SK-N-SH treated with all-trans-retinoic acid at 6 μM for 48 hours (cell line): ENCODE data around the gene MMEL1.

Experiments used
- ATAC-seq: fragments of 200-7000 bp; cut with Tn5 transposase; 3 replicates; pipeline ENCODE4 v1.9.1; 2020; ENCODE audit warnings: mild to moderate bottlenecking, moderate library complexity
- ARNTL ChIP-seq: fragments of 450-650 bp; formaldehyde crosslinking; IDR thresholded peaks from 2 replicates; pipeline ENCODE4 v1.5.0; 2020; ENCODE audit warnings: low read depth, mild to moderate bottlenecking, moderate library complexity, borderline replicate concordance
- BACH2 ChIP-seq: fragments of 250-450 bp; sonication (Bioruptor Pico); IDR thresholded peaks from 2 replicates; pipeline ENCODE4 v1.9.0; 2021; ENCODE audit warnings: mild to moderate bottlenecking, borderline replicate concordance
- CSDC2 ChIP-seq: fragments of 250-450 bp; sonication (Bioruptor Pico); IDR thresholded peaks from 2 replicates; pipeline ENCODE4 v1.5.0; 2020; ENCODE audit warnings: mild to moderate bottlenecking, moderate library complexity
- ESRRG ChIP-seq: fragments of 250-450 bp; sonication (Bioruptor Pico); IDR thresholded peaks from 2 replicates; pipeline ENCODE4 v1.6.1; 2021; ENCODE audit warnings: mild to moderate bottlenecking
- GLIS3 ChIP-seq: fragments of 250-450 bp; sonication (Bioruptor Pico); IDR thresholded peaks from 2 replicates; pipeline ENCODE4 v1.5.0; 2020; ENCODE audit warnings: mild to moderate bottlenecking, moderate library complexity
- OSR1 ChIP-seq: fragments of 250-450 bp; sonication (Bioruptor Pico); IDR thresholded peaks from 2 replicates; pipeline ENCODE4 v1.8.0; 2022; ENCODE audit warnings: moderate library complexity, mild to moderate bottlenecking, inconsistent platforms
- PPARA ChIP-seq: fragments of 250-450 bp; sonication (Bioruptor Pico); IDR thresholded peaks from 2 replicates; pipeline ENCODE4 v1.5.0; 2020; ENCODE audit warnings: mild to moderate bottlenecking, borderline replicate concordance
- RARB ChIP-seq: fragments of 250-450 bp; sonication (Bioruptor Pico); IDR thresholded peaks from 2 replicates; pipeline ENCODE4 v1.8.0; 2021; ENCODE audit warnings: mild to moderate bottlenecking, moderate library complexity
- SNAI2 ChIP-seq: fragments of 250-450 bp; sonication (Bioruptor Pico); IDR thresholded peaks from 2 replicates; pipeline ENCODE4 v1.5.0; 2020; ENCODE audit warnings: mild to moderate bottlenecking, moderate library complexity
- TCF4 ChIP-seq: fragments of 250-450 bp; sonication (Bioruptor Pico); IDR thresholded peaks from 2 replicates; pipeline ENCODE4 v1.8.0; 2021; ENCODE audit warnings: mild to moderate bottlenecking, moderate library complexity, borderline replicate concordance
- TOX ChIP-seq: fragments of 250-450 bp; sonication (Bioruptor Pico); IDR thresholded peaks from 2 replicates; pipeline ENCODE4 v1.8.0; 2021; ENCODE audit warnings: mild to moderate bottlenecking, moderate library complexity, borderline replicate concordance
- ZC3H10 ChIP-seq: fragments of 250-450 bp; sonication (Bioruptor Pico); IDR thresholded peaks from 2 replicates; pipeline ENCODE4 v1.5.1; 2021; ENCODE audit warnings: mild to moderate bottlenecking, moderate library complexity
- ZFP3 ChIP-seq: fragments of 250-450 bp; sonication (Bioruptor Pico); IDR thresholded peaks from 2 replicates; pipeline ENCODE4 v1.5.0; 2020; ENCODE audit warnings: mild to moderate bottlenecking, moderate library complexity
- ZFP30 ChIP-seq: fragments of 450-650 bp; formaldehyde crosslinking; IDR thresholded peaks from 2 replicates; pipeline ENCODE4 v1.5.0; 2022; ENCODE audit warnings: mild to moderate bottlenecking, moderate library complexity
- ZNF565 ChIP-seq: fragments of 450-650 bp; formaldehyde crosslinking; conservative IDR thresholded peaks from 2 replicates; pipeline ENCODE4 v1.5.0; 2020; ENCODE audit warnings: low read depth, mild to moderate bottlenecking, moderate library complexity
- ZNF70 ChIP-seq: fragments of 450-650 bp; formaldehyde crosslinking; IDR thresholded peaks from 2 replicates; pipeline ENCODE4 v1.5.0; 2020; ENCODE audit warnings: mild to moderate bottlenecking, moderate library complexity
- ZNF8 ChIP-seq: fragments of 450-650 bp; formaldehyde crosslinking; IDR thresholded peaks from 2 replicates; pipeline ENCODE4 v1.5.0; 2020; ENCODE audit warnings: mild to moderate bottlenecking, moderate library complexity
- TF ChIP-seq, protein P1 (sequence below): fragments of 250-450 bp; sonication (Bioruptor Pico); IDR thresholded peaks from 2 replicates; pipeline ENCODE4 v1.5.1; 2020; ENCODE audit warnings: low read depth, mild to moderate bottlenecking, moderate library complexity
- TF ChIP-seq, protein P2 (sequence below): fragments of 250-450 bp; sonication (Bioruptor Pico); IDR thresholded peaks from 2 replicates; pipeline ENCODE4 v1.5.1; 2021; ENCODE audit warnings: mild to moderate bottlenecking, moderate library complexity
- TF ChIP-seq, protein P3 (sequence below): fragments of 250-450 bp; sonication (Bioruptor Pico); IDR thresholded peaks from 2 replicates; pipeline ENCODE4 v1.5.0; 2020; ENCODE audit warnings: mild to moderate bottlenecking, moderate library complexity
- TF ChIP-seq, protein P4 (sequence below): fragments of 250-450 bp; sonication (Bioruptor Pico); IDR thresholded peaks from 2 replicates; pipeline ENCODE4 v1.8.0; 2020; ENCODE audit warnings: mild to moderate bottlenecking, moderate library complexity, borderline replicate concordance
- TF ChIP-seq, protein P5 (sequence below): fragments of 250-450 bp; sonication (Bioruptor Pico); IDR thresholded peaks from 2 replicates; pipeline ENCODE4 v1.8.0; 2021; ENCODE audit warnings: low read depth, mild to moderate bottlenecking, moderate library complexity, borderline replicate concordance

Gene MMEL1

DNA sequence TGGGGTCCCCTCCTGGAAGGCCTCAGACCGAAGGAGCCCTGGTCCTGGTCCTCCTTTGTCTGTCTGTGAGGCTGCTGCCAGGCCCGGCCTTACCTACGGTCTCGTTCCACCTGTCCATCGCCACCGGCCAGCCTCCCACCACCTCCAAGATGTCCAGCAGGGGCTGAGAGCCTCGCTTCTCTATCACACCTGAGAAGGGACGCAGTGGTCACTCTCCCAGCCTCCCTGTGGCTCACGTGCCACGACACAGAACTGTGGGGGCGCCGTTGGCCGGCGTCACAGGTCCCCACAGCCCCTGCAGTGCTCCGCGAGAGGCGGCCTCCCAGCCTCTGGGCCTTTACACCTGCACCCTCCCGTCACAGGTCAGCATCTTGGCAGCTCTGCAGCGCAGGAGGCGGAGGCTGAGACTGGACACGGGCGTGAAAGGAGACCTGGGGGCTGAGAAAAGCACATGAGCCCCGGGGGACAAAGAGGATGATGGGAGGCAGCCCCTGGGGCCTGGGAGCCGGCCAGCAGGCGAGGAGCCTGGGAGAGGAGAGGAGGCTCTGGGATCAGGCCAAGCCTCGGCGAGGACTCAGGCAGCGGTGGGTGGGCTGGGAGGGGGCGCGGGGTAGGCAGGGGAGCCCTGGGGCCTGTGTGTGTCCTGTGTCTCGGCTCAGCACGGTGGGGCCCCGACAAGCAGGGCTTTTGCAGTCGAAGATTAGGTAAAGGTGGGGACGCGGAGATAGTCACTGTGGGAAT lies 25.8 kb downstream of the MMEL1 start (continued):
- TF ChIP-seq, protein P1, sequence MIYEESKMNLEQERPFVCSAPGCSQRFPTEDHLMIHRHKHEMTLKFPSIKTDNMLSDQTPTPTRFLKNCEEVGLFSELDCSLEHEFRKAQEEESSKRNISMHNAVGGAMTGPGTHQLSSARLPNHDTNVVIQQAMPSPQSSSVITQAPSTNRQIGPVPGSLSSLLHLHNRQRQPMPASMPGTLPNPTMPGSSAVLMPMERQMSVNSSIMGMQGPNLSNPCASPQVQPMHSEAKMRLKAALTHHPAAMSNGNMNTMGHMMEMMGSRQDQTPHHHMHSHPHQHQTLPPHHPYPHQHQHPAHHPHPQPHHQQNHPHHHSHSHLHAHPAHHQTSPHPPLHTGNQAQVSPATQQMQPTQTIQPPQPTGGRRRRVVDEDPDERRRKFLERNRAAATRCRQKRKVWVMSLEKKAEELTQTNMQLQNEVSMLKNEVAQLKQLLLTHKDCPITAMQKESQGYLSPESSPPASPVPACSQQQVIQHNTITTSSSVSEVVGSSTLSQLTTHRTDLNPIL (CRISPR knock-in tag) = no peak
- no peak for TF ChIP-seq ZC3H10 (CRISPR knock-in tag)
- no peak for TF ChIP-seq ZFP3 (CRISPR knock-in tag)

DNA sequence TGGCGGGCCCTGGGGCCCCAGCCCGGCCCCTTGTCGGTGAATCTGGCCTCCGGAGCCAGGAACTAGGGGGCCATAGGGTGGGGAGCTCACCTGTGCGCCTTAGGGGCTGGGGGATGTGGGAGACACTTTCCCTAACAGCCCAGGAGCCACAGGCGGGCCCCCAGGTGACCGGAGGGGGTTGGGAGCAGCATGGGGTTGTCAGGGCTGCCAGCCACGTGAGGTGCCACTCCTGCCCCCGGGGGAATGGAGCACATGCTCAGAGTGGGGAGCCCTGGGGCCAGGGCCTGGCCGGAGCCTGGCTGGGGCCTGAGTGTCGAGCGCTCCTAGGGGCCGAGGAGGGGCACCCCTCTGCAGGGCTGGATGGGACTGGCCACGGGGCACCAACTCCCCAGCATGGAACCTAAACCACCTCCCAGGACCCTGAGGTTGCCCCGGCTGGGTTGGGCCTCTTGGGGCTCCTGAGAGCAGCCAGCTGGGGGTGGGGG lies 26.4 kb downstream of the MMEL1 start:
- no peak for ATAC-seq
- TF ChIP-seq ZNF565 (CRISPR knock-in tag) (no peak), RARB (CRISPR knock-in tag) (no peak), GLIS3 (CRISPR knock-in tag) (no peak), PPARA (CRISPR knock-in tag) (no peak), ARNTL (CRISPR knock-in tag) (no peak), TOX (no peak), ESRRG (CRISPR knock-in tag) (no peak), BACH2 (CRISPR knock-in tag) (no peak), OSR1 (CRISPR knock-in tag) (no peak), TCF4 (CRISPR knock-in tag) (no peak), ZNF70 (no peak), SNAI2 (CRISPR knock-in tag) (no peak), ZNF8 (CRISPR knock-in tag) (no peak), CSDC2 (CRISPR knock-in tag) (no peak), ZFP30 (CRISPR knock-in tag) (no peak)
- TF ChIP-seq, protein P1 (CRISPR knock-in tag) = no peak
- TF ChIP-seq, protein P2, sequence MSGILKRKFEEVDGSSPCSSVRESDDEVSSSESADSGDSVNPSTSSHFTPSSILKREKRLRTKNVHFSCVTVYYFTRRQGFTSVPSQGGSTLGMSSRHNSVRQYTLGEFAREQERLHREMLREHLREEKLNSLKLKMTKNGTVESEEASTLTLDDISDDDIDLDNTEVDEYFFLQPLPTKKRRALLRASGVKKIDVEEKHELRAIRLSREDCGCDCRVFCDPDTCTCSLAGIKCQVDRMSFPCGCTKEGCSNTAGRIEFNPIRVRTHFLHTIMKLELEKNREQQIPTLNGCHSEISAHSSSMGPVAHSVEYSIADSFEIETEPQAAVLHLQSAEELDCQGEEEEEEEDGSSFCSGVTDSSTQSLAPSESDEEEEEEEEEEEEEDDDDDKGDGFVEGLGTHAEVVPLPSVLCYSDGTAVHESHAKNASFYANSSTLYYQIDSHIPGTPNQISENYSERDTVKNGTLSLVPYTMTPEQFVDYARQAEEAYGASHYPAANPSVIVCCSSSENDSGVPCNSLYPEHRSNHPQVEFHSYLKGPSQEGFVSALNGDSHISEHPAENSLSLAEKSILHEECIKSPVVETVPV = no peak
- TF ChIP-seq, protein P3, sequence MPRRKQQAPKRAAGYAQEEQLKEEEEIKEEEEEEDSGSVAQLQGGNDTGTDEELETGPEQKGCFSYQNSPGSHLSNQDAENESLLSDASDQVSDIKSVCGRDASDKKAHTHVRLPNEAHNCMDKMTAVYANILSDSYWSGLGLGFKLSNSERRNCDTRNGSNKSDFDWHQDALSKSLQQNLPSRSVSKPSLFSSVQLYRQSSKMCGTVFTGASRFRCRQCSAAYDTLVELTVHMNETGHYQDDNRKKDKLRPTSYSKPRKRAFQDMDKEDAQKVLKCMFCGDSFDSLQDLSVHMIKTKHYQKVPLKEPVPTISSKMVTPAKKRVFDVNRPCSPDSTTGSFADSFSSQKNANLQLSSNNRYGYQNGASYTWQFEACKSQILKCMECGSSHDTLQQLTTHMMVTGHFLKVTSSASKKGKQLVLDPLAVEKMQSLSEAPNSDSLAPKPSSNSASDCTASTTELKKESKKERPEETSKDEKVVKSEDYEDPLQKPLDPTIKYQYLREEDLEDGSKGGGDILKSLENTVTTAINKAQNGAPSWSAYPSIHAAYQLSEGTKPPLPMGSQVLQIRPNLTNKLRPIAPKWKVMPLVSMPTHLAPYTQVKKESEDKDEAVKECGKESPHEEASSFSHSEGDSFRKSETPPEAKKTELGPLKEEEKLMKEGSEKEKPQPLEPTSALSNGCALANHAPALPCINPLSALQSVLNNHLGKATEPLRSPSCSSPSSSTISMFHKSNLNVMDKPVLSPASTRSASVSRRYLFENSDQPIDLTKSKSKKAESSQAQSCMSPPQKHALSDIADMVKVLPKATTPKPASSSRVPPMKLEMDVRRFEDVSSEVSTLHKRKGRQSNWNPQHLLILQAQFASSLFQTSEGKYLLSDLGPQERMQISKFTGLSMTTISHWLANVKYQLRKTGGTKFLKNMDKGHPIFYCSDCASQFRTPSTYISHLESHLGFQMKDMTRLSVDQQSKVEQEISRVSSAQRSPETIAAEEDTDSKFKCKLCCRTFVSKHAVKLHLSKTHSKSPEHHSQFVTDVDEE (CRISPR knock-in tag) = no peak
- TF ChIP-seq, protein P4, sequence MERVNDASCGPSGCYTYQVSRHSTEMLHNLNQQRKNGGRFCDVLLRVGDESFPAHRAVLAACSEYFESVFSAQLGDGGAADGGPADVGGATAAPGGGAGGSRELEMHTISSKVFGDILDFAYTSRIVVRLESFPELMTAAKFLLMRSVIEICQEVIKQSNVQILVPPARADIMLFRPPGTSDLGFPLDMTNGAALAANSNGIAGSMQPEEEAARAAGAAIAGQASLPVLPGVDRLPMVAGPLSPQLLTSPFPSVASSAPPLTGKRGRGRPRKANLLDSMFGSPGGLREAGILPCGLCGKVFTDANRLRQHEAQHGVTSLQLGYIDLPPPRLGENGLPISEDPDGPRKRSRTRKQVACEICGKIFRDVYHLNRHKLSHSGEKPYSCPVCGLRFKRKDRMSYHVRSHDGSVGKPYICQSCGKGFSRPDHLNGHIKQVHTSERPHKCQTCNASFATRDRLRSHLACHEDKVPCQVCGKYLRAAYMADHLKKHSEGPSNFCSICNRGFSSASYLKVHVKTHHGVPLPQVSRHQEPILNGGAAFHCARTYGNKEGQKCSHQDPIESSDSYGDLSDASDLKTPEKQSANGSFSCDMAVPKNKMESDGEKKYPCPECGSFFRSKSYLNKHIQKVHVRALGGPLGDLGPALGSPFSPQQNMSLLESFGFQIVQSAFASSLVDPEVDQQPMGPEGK (CRISPR knock-in tag) = no peak
- TF ChIP-seq, protein P5, sequence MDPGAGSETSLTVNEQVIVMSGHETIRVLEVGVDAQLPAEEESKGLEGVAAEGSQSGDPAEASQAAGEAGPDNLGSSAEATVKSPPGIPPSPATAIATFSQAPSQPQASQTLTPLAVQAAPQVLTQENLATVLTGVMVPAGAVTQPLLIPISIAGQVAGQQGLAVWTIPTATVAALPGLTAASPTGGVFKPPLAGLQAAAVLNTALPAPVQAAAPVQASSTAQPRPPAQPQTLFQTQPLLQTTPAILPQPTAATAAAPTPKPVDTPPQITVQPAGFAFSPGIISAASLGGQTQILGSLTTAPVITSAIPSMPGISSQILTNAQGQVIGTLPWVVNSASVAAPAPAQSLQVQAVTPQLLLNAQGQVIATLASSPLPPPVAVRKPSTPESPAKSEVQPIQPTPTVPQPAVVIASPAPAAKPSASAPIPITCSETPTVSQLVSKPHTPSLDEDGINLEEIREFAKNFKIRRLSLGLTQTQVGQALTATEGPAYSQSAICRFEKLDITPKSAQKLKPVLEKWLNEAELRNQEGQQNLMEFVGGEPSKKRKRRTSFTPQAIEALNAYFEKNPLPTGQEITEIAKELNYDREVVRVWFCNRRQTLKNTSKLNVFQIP = no peak
